WTC11 (cell line): ENCODE measurements around the gene ADGRL4. TPM values are rescaled to one million over a fixed set of nuclear protein-coding genes. Genes with fewer than 3 reads are reported as not detected.

Source experiments
- ATAC-seq: fragments of 200-7000 bp; cut with Tn5 transposase; 2 replicates; pipeline ENCODE4 v1.10.0; 2021; ENCODE audit warnings: mild to moderate bottlenecking, moderate library complexity
- CTCF ChIA-PET: fragments of 300-600 bp; sonication (Branson Sonifier 250); formaldehyde crosslinking; loops from one replicate; lab custom pipeline; 2021; ENCODE audit warnings: antibody characterized with exemption; lab: Charles Lee
- POLR2A ChIA-PET: fragments of 350-600 bp; sonication (Branson Sonifier 250); formaldehyde crosslinking; loops from one replicate; lab custom pipeline; 2021; ENCODE audit warnings: antibody characterized with exemption; lab: Charles Lee
- DNase-seq: peaks from one replicate; pipeline ENCODE4 v3.0.0; 2021; ENCODE audit warnings: low spot score
- H3K27ac Mint-ChIP-seq: 2 replicates; pipeline ENCODE4 v1.8.0; 2021; ENCODE audit warnings: mixed read lengths
- H3K27me3 Mint-ChIP-seq: 2 replicates; pipeline ENCODE4 v1.8.0; 2021; ENCODE audit warnings: low read depth, mild to moderate bottlenecking, moderate library complexity, mixed read lengths
- H3K36me3 Mint-ChIP-seq: 2 replicates; pipeline ENCODE4 v1.8.0; 2021; ENCODE audit warnings: mixed read lengths
- H3K4me1 Mint-ChIP-seq: 2 replicates; pipeline ENCODE4 v1.8.0; 2022; ENCODE audit warnings: mixed read lengths
- H3K4me3 Mint-ChIP-seq: 2 replicates; pipeline ENCODE4 v1.8.0; 2021; ENCODE audit warnings: mild to moderate bottlenecking, moderate library complexity, mixed read lengths
- H3K9me3 Mint-ChIP-seq: 2 replicates; pipeline ENCODE4 v1.8.0; 2021; ENCODE audit warnings: mixed read lengths
- ATF6 ChIP-seq: sonication (generic); formaldehyde crosslinking; IDR thresholded peaks from 2 replicates; pipeline ENCODE4 v1.8.1; 2023; ENCODE audit warnings: mild to moderate bottlenecking, missing genetic modification reagents
- CBFB ChIP-seq: sonication (generic); formaldehyde crosslinking; IDR thresholded peaks from 2 replicates; pipeline ENCODE4 v1.8.1; 2022; ENCODE audit warnings: mild to moderate bottlenecking, low read depth, missing genetic modification reagents
- CDX4 ChIP-seq: fragments of 250-450 bp; sonication (Bioruptor Pico); IDR thresholded peaks from 2 replicates; pipeline ENCODE4 v1.9.0; 2021; ENCODE audit warnings: moderate library complexity, mild to moderate bottlenecking, inconsistent platforms, borderline replicate concordance
- HMGA2 ChIP-seq: fragments of 250-450 bp; sonication (Bioruptor Pico); IDR thresholded peaks from 2 replicates; pipeline ENCODE4 v1.4.0; 2021; ENCODE audit warnings: mild to moderate bottlenecking, moderate library complexity
- HMGXB4 ChIP-seq: sonication (generic); formaldehyde crosslinking; IDR thresholded peaks from 2 replicates; pipeline ENCODE4 v1.8.1; 2023; ENCODE audit warnings: mild to moderate bottlenecking, moderate library complexity, missing genetic modification reagents
- KAT7 ChIP-seq: sonication (generic); formaldehyde crosslinking; IDR thresholded peaks from 2 replicates; pipeline ENCODE4 v1.8.1; 2023; ENCODE audit warnings: missing genetic modification reagents, mild to moderate bottlenecking, borderline replicate concordance
- MLX ChIP-seq: sonication (generic); formaldehyde crosslinking; IDR thresholded peaks from 2 replicates; pipeline ENCODE4 v1.8.1; 2023; ENCODE audit warnings: mild to moderate bottlenecking, missing genetic modification reagents, moderate library complexity
- MYBL2 ChIP-seq: sonication (generic); formaldehyde crosslinking; IDR thresholded peaks from 2 replicates; pipeline ENCODE4 v1.8.1; 2023; ENCODE audit warnings: mild to moderate bottlenecking, moderate library complexity, missing genetic modification reagents
- NR2C2 ChIP-seq: sonication (generic); formaldehyde crosslinking; IDR thresholded peaks from 2 replicates; pipeline ENCODE4 v1.8.0; 2022; ENCODE audit warnings: mild to moderate bottlenecking, missing genetic modification reagents
- OVOL2 ChIP-seq: fragments of 250-450 bp; sonication (Bioruptor Pico); IDR thresholded peaks from 2 replicates; pipeline ENCODE4 v1.9.0; 2021; ENCODE audit warnings: mild to moderate bottlenecking, borderline replicate concordance
- PRRX2 ChIP-seq: fragments of 250-450 bp; sonication (Bioruptor Pico); IDR thresholded peaks from 2 replicates; pipeline ENCODE4 v1.8.0; 2021; ENCODE audit warnings: mild to moderate bottlenecking
- RELA ChIP-seq: sonication (generic); formaldehyde crosslinking; IDR thresholded peaks from 2 replicates; pipeline ENCODE4 v1.8.1; 2022; ENCODE audit warnings: missing genetic modification reagents, mild to moderate bottlenecking, borderline replicate concordance
- USF1 ChIP-seq: sonication (generic); formaldehyde crosslinking; IDR thresholded peaks from 2 replicates; pipeline ENCODE4 v1.8.0; 2022; ENCODE audit warnings: mild to moderate bottlenecking, missing genetic modification reagents
- ZBTB43 ChIP-seq: sonication (generic); formaldehyde crosslinking; IDR thresholded peaks from 2 replicates; pipeline ENCODE4 v1.8.1; 2023; ENCODE audit warnings: mild to moderate bottlenecking, missing genetic modification reagents
- ZMAT4 ChIP-seq: fragments of 250-450 bp; sonication (Bioruptor Pico); IDR thresholded peaks from 2 replicates; pipeline ENCODE4 v1.9.0; 2021; ENCODE audit warnings: mild to moderate bottlenecking
- ZNF121 ChIP-seq: sonication (generic); formaldehyde crosslinking; IDR thresholded peaks from 2 replicates; pipeline ENCODE4 v1.8.0; 2023; ENCODE audit warnings: missing genetic modification reagents
- ZNF138 ChIP-seq: sonication (generic); formaldehyde crosslinking; conservative IDR thresholded peaks from 2 replicates; pipeline ENCODE4 v1.8.1; 2022; ENCODE audit warnings: mild to moderate bottlenecking, moderate library complexity, missing genetic modification reagents
- ZNF263 ChIP-seq: sonication (generic); formaldehyde crosslinking; IDR thresholded peaks from 2 replicates; pipeline ENCODE4 v1.8.1; 2022; ENCODE audit warnings: low read depth, mild to moderate bottlenecking, moderate library complexity, missing genetic modification reagents
- ZNF281 ChIP-seq: sonication (generic); formaldehyde crosslinking; IDR thresholded peaks from 2 replicates; pipeline ENCODE4 v1.8.0; 2023; ENCODE audit warnings: mild to moderate bottlenecking, missing genetic modification reagents
- total RNA-seq: library from RNA; stranded (reverse); gene quantifications from 3 replicates; pipeline ENCODE4 v1.2.3, GENCODE V29; 2021

ADGRL4 gene
- total RNA-seq, 1 experiment from 2014 or later = 0.37 TPM

GRCh38 chr1:78911956-78912880 lies 94.3 kb downstream of the ADGRL4 start (continued):
- TF ChIP-seq ZNF281 (CRISPR knock-in tag) (no peak), ZMAT4 (CRISPR knock-in tag) (no peak), USF1 (CRISPR knock-in tag) (no peak), CDX4 (CRISPR knock-in tag) (no peak)

GRCh38 chr1:78902641-78903040 lies 103.9 kb downstream of the ADGRL4 start:
- Mint-ChIP-seq H3K9me3 (no peaks in the 10 kb centered on the region), H3K27ac (no peak overlapping the region), H3K36me3 (no peaks in the 10 kb centered on the region), H3K27me3 (no peaks in the 10 kb centered on the region), H3K4me1 (no peaks in the 10 kb centered on the region), H3K4me3 (no peak overlapping the region)
- TF ChIP-seq RELA (CRISPR knock-in tag) (no peak), ZNF281 (CRISPR knock-in tag) (no peak), PRRX2 (CRISPR knock-in tag) (no peak), MLX (CRISPR knock-in tag) (no peak), HMGA2 (CRISPR knock-in tag) (no peak), ZNF263 (CRISPR knock-in tag) (no peak), HMGXB4 (CRISPR knock-in tag) (no peak), KAT7 (no peak), ATF6 (CRISPR knock-in tag) (no peak), CBFB (CRISPR knock-in tag) (no peak), OVOL2 (CRISPR knock-in tag) (no peak), ZBTB43 (no peak), CDX4 (CRISPR knock-in tag) (no peak), NR2C2 (CRISPR knock-in tag) (no peak), MYBL2 (CRISPR knock-in tag) (no peak), ZNF138 (no peak), ZNF121 (CRISPR knock-in tag) (no peak)
- DNase-seq = no peak
- ChIA-PET CTCF (no interaction called here), POLR2A (no interaction called here)
- ATAC-seq = no peak
